ENCODE data around the gene ADORA2B. TPM values are rescaled to one million over a fixed set of nuclear protein-coding genes. Genes with fewer than 3 reads are reported as not detected.
A peak's percentile ranks its signal among the peaks of the same experiment; 100 is the strongest.

The ADORA2B gene
- total RNA-seq, 4 donors from 2014 or later, result 0.59 to 3.6 (median 1.1) TPM; not detected in 1

- H3K27me3 ChIP-seq, result no peaks in the 10 kb centered on the region
- H3K27ac ChIP-seq, result no peak overlapping the region
- no peaks in the 10 kb centered on the region for H3K4me1 ChIP-seq
- 90 to 92% methylated on average over 3 of the region's 3 CpGs for WGBS, 2 donors
- no peak for DNase-seq (ENCODE audit: low spot score in 2 of 2)
- H3K36me3 ChIP-seq, result peaks cover 0 to 96% (median 33%) of the 10 kb centered on the region in 3 donors
- TF ChIP-seq EP300 (IDR thresholded peaks at IDR 0.05) (no peak), CTCF (IDR thresholded peaks at IDR 0.05) (no peak), POLR2A (IDR thresholded peaks at IDR 0.05) (no peak)
- H3K9me3 ChIP-seq, result no peaks in the 10 kb centered on the region
- H3K4me3 ChIP-seq, result no peak overlapping the region
Measured at GRCh38 chr17:16007439-16007838, 62.5 kb downstream of the ADORA2B start.

- 34 to 38% methylated on average over 3 of the region's 3 CpGs for WGBS, 2 donors
- Histone ChIP-seq H3K27me3 (no peaks in the 10 kb centered on the region), H3K9me3 (no peaks in the 10 kb centered on the region), H3K4me1 (no peaks in the 10 kb centered on the region), H3K4me3 (no peak overlapping the region), H3K36me3 (peaks cover 0 to 65% (median 10%) of the 10 kb centered on the region in 3 donors), H3K27ac (no peak overlapping the region)
- no peak for TF ChIP-seq POLR2A (IDR thresholded peaks at IDR 0.05)
- TF ChIP-seq EP300 (IDR thresholded peaks at IDR 0.05), result no peak
- peak; percentile 9 to 44 (median 18) for TF ChIP-seq CTCF (IDR thresholded peaks at IDR 0.05)
- no peak for DNase-seq (ENCODE audit: low spot score in 2 of 2)
Measured at GRCh38 chr17:16013943-16014407, 69.0 kb downstream of the ADORA2B start.

- WGBS, 2 donors, result 78 to 79% methylated on average over 1 of the region's 1 CpG
- peaks cover 0 to 62% (median 0%) of the 10 kb centered on the region in 3 donors for H3K36me3 ChIP-seq
- DNase-seq (ENCODE audit: low spot score in 2 of 2), result no peak
Measured at GRCh38 chr17:16019347-16019746, 74.4 kb downstream of the ADORA2B start.

GRCh38 chr17:16023881-16024280, 79.0 kb downstream of the ADORA2B start:
- WGBS, 2 donors, result 73 to 87% methylated on average over 4 of the region's 4 CpGs
- H3K36me3 ChIP-seq, result peaks cover 0 to 81% (median 8%) of the 10 kb centered on the region in 3 donors

More at GRCh38 chr17:16019347-16019746, 74.4 kb downstream of the ADORA2B start:
- no peak overlapping the region for H3K4me3 ChIP-seq
- no peak overlapping the region for H3K27ac ChIP-seq
- TF ChIP-seq CTCF (IDR thresholded peaks at IDR 0.05), result no peak
- TF ChIP-seq EP300 (IDR thresholded peaks at IDR 0.05), result no peak
- TF ChIP-seq POLR2A (IDR thresholded peaks at IDR 0.05), result no peak
- H3K27me3 ChIP-seq, result no peaks in the 10 kb centered on the region
- no peaks in the 10 kb centered on the region for H3K4me1 ChIP-seq
- H3K9me3 ChIP-seq, result no peaks in the 10 kb centered on the region

More at GRCh38 chr17:16023881-16024280, 79.0 kb downstream of the ADORA2B start:
- Histone ChIP-seq H3K4me3 (no peak overlapping the region), H3K4me1 (no peaks in the 10 kb centered on the region), H3K27me3 (no peaks in the 10 kb centered on the region), H3K9me3 (no peaks in the 10 kb centered on the region), H3K27ac (no peak overlapping the region)
- TF ChIP-seq CTCF (IDR thresholded peaks at IDR 0.05) (no peak), EP300 (IDR thresholded peaks at IDR 0.05) (no peak), POLR2A (IDR thresholded peaks at IDR 0.05) (no peak)
- no peak for DNase-seq (ENCODE audit: low spot score in 2 of 2)

Measured in tibial nerve (tissue), 4 donors.